ENCODE measurements around the gene MLNR. TPM values are rescaled to one million over a fixed set of nuclear protein-coding genes. Genes with fewer than 3 reads are reported as not detected.

Gene MLNR
- total and polyA plus RNA-seq, 3 experiments from 2014 or later = 0.17 TPM; not detected in 2

DNA sequence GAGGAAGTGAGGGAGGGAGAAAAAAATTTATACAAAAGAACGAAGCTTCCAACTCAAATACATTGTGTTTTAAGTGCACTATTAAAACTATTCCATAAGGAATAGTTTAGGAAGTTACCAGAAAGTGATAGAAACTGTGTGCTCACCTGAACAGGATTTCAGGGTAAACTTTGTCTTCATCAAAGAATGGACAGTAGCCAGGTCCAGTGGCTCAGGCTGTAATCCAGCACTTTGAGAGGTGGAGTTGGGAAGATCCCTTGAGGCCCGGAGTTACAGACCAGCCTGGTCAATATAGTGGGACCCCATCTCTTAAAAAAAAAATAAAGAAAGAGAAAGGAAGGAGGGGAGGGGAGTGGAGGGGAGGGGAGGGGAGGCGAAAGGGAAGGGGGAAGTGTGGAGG lies 14.6 kb downstream of the MLNR start:
- POLR2A ChIA-PET = no interaction called here
- H3K4me3 Mint-ChIP-seq = no peak overlapping the region
- peak overlapping the region in 1 of 8 donors; percentile 26 for H3K27ac Mint-ChIP-seq

DNA sequence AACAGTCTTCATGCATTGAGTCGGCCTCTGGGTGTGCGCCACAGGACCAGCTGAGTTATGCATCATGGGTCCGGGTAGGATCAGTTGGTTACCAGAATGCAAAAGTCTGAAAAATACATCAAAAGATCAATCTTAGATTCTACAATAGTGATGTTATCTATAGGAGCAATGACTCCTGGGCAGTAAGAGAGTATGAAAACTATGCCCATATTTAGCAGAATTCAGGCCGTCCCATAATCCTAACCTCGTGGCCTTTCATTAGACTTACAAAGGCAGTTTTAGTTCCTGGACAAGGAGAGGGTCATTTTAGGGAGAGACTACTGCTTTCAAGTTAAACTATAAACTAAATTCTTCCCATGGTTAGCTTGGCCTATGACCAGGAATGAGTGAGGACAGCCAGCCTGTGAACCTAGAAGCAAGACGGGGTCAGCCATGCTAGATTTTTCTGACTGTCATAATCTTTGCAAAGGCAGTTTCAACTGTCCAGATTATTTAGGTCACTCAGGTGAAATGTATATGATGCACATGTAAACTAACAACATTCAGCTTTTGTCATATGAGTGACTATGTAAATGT lies 15.8 kb downstream of the MLNR start:
- Histone ChIP-seq H3K9me3 (ENCODE audit: low read length) (no peaks in the 10 kb centered on the region), H3K4me3 (ENCODE audit: low read length) (no peak overlapping the region), H3K36me3 (ENCODE audit: insufficient read depth, low read length) (no peaks in the 10 kb centered on the region), H3K27me3 (ENCODE audit: insufficient read depth, low read length, poor library complexity, severe bottlenecking) (no peaks in the 10 kb centered on the region), H3K27ac (ENCODE audit: low read depth, low read length) (no peak overlapping the region), H3K4me1 (ENCODE audit: insufficient read depth, low read length) (no peaks in the 10 kb centered on the region)
- CTCF ChIA-PET = no interaction called here
- peaks cover 0 to 4% (median 0%) of the 10 kb centered on the region in 3 donors for H3K4me1 Mint-ChIP-seq
- peaks cover 0 to 3% (median 0%) of the 10 kb centered on the region in 3 donors for H3K36me3 Mint-ChIP-seq
- no peak overlapping the region for H3K4me3 Mint-ChIP-seq
- no peak for DNase-seq
- no peak overlapping the region for H3K27ac Mint-ChIP-seq
- POLR2A ChIA-PET = no interaction called here
- no peaks in the 10 kb centered on the region for H3K9me3 Mint-ChIP-seq
- peaks cover 0 to 4% of the 10 kb centered on the region in 2 donors for H3K27me3 Mint-ChIP-seq

More for the DNA sequence above, 14.6 kb downstream of the MLNR start:
- H3K4me1 ChIP-seq (ENCODE audit: insufficient read depth, low read length) = no peaks in the 10 kb centered on the region
- DNase-seq = no peak
- H3K4me1 Mint-ChIP-seq = no peaks in the 10 kb centered on the region
- H3K27ac ChIP-seq (ENCODE audit: low read depth, low read length) = no peak overlapping the region
- no peaks in the 10 kb centered on the region for H3K27me3 ChIP-seq (ENCODE audit: insufficient read depth, low read length, poor library complexity, severe bottlenecking)
- CTCF ChIA-PET = no interaction called here
- peaks cover 0 to 4% of the 10 kb centered on the region in 2 donors for H3K27me3 Mint-ChIP-seq
- H3K36me3 ChIP-seq (ENCODE audit: insufficient read depth, low read length) = no peaks in the 10 kb centered on the region
- no peaks in the 10 kb centered on the region for H3K9me3 Mint-ChIP-seq
- no peak overlapping the region for H3K4me3 ChIP-seq (ENCODE audit: low read length)
- peaks cover 0 to 3% (median 0%) of the 10 kb centered on the region in 3 donors for H3K36me3 Mint-ChIP-seq
- no peaks in the 10 kb centered on the region for H3K9me3 ChIP-seq (ENCODE audit: low read length)

- Histone ChIP-seq H3K4me3 (ENCODE audit: low read length) (no peak overlapping the region), H3K4me1 (ENCODE audit: insufficient read depth, low read length) (no peaks in the 10 kb centered on the region), H3K36me3 (ENCODE audit: insufficient read depth, low read length) (no peaks in the 10 kb centered on the region), H3K27ac (ENCODE audit: low read depth, low read length) (no peak overlapping the region), H3K9me3 (ENCODE audit: low read length) (no peaks in the 10 kb centered on the region), H3K27me3 (ENCODE audit: insufficient read depth, low read length, poor library complexity, severe bottlenecking) (no peaks in the 10 kb centered on the region)
- ChIA-PET CTCF (interaction anchor here (0.9 to 3.0 kb wide), 2 partner anchors 9 to 42 kb away, joined by 3 to 10 read pairs; partner anchors contain the start of gene CDADC1), POLR2A (no interaction called here)
- no peak for DNase-seq
- peaks cover 0 to 8% of the 10 kb centered on the region in 2 donors for H3K27me3 Mint-ChIP-seq
- H3K4me1 Mint-ChIP-seq = peaks cover 0 to 4% (median 0%) of the 10 kb centered on the region in 3 donors
- H3K27ac Mint-ChIP-seq = peak overlapping the region in 1 of 8 donors; percentile 4
- peaks cover 0 to 3% (median 0%) of the 10 kb centered on the region in 3 donors for H3K36me3 Mint-ChIP-seq
- no peaks in the 10 kb centered on the region for H3K9me3 Mint-ChIP-seq
- H3K4me3 Mint-ChIP-seq = no peak overlapping the region
Observed at GRCh38 chr13:49238621-49239020, 18.5 kb downstream of the MLNR start.

GRCh38 chr13:49240017-49240416 lies 19.9 kb downstream of the MLNR start:
- Histone ChIP-seq H3K36me3 (ENCODE audit: insufficient read depth, low read length) (no peaks in the 10 kb centered on the region), H3K9me3 (ENCODE audit: low read length) (no peaks in the 10 kb centered on the region), H3K4me1 (ENCODE audit: insufficient read depth, low read length) (no peaks in the 10 kb centered on the region), H3K27ac (ENCODE audit: low read depth, low read length) (no peak overlapping the region), H3K27me3 (ENCODE audit: insufficient read depth, low read length, poor library complexity, severe bottlenecking) (no peaks in the 10 kb centered on the region), H3K4me3 (ENCODE audit: low read length) (no peak overlapping the region)
- Mint-ChIP-seq H3K27me3 (peaks cover 2 to 9% of the 10 kb centered on the region in 2 donors), H3K4me1 (peaks cover 0 to 4% (median 0%) of the 10 kb centered on the region in 3 donors), H3K4me3 (no peak overlapping the region), H3K27ac (peak overlapping the region in 1 of 8 donors; percentile 14), H3K36me3 (peaks cover 0 to 3% (median 0%) of the 10 kb centered on the region in 3 donors), H3K9me3 (no peaks in the 10 kb centered on the region)
- ChIA-PET POLR2A (no interaction called here), CTCF (interaction anchor here (0.7 to 2.3 kb wide), 10 partner anchors 8 to 43 kb away, joined by 3 to 18 read pairs (median 4); partner anchors contain the start of gene CDADC1)
- DNase-seq = peak in 3 of 5 donors; percentile 11 to 55 (median 24)

GRCh38 chr13:49241296-49241695 lies 21.2 kb downstream of the MLNR start:
- H3K27ac Mint-ChIP-seq = no peak overlapping the region

DNA sequence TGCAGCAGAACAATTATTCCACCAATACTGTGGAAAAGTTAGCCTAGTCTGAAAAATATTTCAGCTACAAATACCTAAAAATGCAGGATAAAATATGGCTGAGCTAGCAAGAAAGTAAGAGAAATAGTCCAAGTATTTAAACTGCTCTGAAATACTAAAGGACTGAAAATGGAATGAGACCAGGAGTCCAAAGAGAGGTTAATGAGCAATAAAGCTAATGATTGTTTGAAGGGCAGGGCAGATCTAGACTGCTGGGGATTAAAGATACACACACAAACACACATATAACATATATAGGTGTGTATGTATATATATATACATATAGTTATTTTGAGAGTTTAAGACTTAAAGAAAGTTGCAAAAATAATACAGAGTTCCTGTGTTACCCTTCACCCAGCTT lies 25.0 kb downstream of the MLNR start:
- Histone ChIP-seq H3K4me1 (ENCODE audit: insufficient read depth, low read length) (peaks cover 19% of the 10 kb centered on the region), H3K27me3 (ENCODE audit: insufficient read depth, low read length, poor library complexity, severe bottlenecking) (no peaks in the 10 kb centered on the region), H3K4me3 (ENCODE audit: low read length) (no peak overlapping the region), H3K36me3 (ENCODE audit: insufficient read depth, low read length) (no peaks in the 10 kb centered on the region), H3K27ac (ENCODE audit: low read depth, low read length) (no peak overlapping the region), H3K9me3 (ENCODE audit: low read length) (no peaks in the 10 kb centered on the region)
- ChIA-PET CTCF (no interaction called here), POLR2A (no interaction called here)
- H3K36me3 Mint-ChIP-seq = peaks cover 0 to 20% (median under 1%) of the 10 kb centered on the region in 3 donors
- no peaks in the 10 kb centered on the region for H3K9me3 Mint-ChIP-seq
- no peak for DNase-seq
- H3K27me3 Mint-ChIP-seq = peaks cover 4 to 5% of the 10 kb centered on the region in 2 donors
- peak overlapping the region in 1 of 7 donors; percentile 95 for H3K4me3 Mint-ChIP-seq
- H3K4me1 Mint-ChIP-seq = peaks cover 27 to 34% (median 33%) of the 10 kb centered on the region in 3 donors
- H3K27ac Mint-ChIP-seq = peak overlapping the region in 2 of 8 donors; percentile 19 to 42

More at GRCh38 chr13:49241296-49241695, 21.2 kb downstream of the MLNR start:
- H3K36me3 ChIP-seq (ENCODE audit: insufficient read depth, low read length) = no peaks in the 10 kb centered on the region
- DNase-seq = no peak
- Mint-ChIP-seq H3K9me3 (no peaks in the 10 kb centered on the region), H3K4me3 (no peak overlapping the region), H3K36me3 (no peaks in the 10 kb centered on the region), H3K4me1 (peaks cover 0 to 4% (median 0%) of the 10 kb centered on the region in 3 donors), H3K27me3 (peaks cover 2 to 9% of the 10 kb centered on the region in 2 donors)
- POLR2A ChIA-PET = no interaction called here
- CTCF ChIA-PET = interaction anchor here (1.0 to 2.3 kb wide), 2 partner anchors 10 to 39 kb away, joined by 3 to 18 read pairs; no protein-coding TSS in a partner anchor
- H3K4me3 ChIP-seq (ENCODE audit: low read length) = no peak overlapping the region
- no peaks in the 10 kb centered on the region for H3K9me3 ChIP-seq (ENCODE audit: low read length)
- no peaks in the 10 kb centered on the region for H3K27me3 ChIP-seq (ENCODE audit: insufficient read depth, low read length, poor library complexity, severe bottlenecking)
- no peak overlapping the region for H3K27ac ChIP-seq (ENCODE audit: low read depth, low read length)
- H3K4me1 ChIP-seq (ENCODE audit: insufficient read depth, low read length) = no peaks in the 10 kb centered on the region

DNA sequence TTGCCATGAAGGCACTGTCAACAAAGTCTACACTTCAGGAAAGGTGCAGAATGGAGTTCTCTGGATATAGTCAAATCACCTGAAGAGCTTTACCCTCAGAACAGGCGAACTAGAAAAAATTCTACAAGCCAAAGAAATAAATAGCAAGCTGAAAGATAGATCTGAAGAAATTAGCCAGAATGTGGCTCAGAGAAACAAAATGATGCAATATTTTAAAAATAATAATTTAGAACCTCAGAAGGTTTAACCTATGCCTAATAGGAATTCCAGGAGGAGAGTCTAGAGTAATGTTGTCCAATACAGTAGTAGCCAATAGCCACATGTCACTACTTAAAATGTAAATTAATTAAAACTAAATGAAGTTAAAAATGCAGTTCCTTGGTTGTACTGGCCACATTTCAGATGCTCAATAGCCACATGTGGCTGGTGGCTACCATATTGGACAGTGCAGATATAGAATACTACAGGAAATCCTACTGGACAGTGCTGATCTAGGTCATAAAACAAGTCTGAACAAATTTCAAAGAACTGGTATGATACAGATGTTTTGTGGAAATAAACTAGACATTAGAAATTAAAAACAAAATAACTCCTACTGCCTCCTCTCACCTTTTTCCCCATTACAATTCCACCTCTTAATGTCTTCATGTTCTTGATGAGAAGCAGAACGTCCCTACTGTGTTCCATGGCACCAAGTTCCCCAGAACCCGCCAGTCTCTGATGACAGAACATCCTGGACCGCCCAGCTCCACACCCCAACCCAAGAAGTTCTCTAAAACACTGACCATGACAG lies 26.9 kb downstream of the MLNR start:
- no peaks in the 10 kb centered on the region for H3K36me3 ChIP-seq (ENCODE audit: insufficient read depth, low read length)
- ChIA-PET POLR2A (interaction anchor here (1.5 to 2.3 kb wide), 2 partner anchors 11 to 33 kb away, joined by 3 to 9 read pairs; no protein-coding TSS in a partner anchor), CTCF (interaction anchor here (1.0 to 2.1 kb wide), 3 partner anchors 9 to 33 kb away, joined by 3 to 12 read pairs (median 9); no protein-coding TSS in a partner anchor)
- peaks cover 24% of the 10 kb centered on the region for H3K4me1 ChIP-seq (ENCODE audit: insufficient read depth, low read length)
- H3K9me3 ChIP-seq (ENCODE audit: low read length) = no peaks in the 10 kb centered on the region
- H3K36me3 Mint-ChIP-seq = peaks cover 0 to 29% (median 6%) of the 10 kb centered on the region in 3 donors
- DNase-seq = no peak
- peak overlapping the region; percentile 95 to 100 (median 99) for H3K4me3 Mint-ChIP-seq
- no peaks in the 10 kb centered on the region for H3K9me3 Mint-ChIP-seq
- peak overlapping the region; percentile 76 for H3K4me3 ChIP-seq (ENCODE audit: low read length)
- H3K27ac ChIP-seq (ENCODE audit: low read depth, low read length) = peak overlapping the region; percentile 84
- H3K27me3 ChIP-seq (ENCODE audit: insufficient read depth, low read length, poor library complexity, severe bottlenecking) = no peaks in the 10 kb centered on the region
- H3K27ac Mint-ChIP-seq = peak overlapping the region; percentile 89 to 99 (median 98)
- peaks cover 4 to 5% of the 10 kb centered on the region in 2 donors for H3K27me3 Mint-ChIP-seq
- H3K4me1 Mint-ChIP-seq = peaks cover 34 to 52% (median 51%) of the 10 kb centered on the region in 3 donors
